K562 (cell line): ENCODE measurements around the gene HMGXB3. TPM values are rescaled to one million over a fixed set of nuclear protein-coding genes. Genes with fewer than 3 reads are reported as not detected.

Experiments
- ATAC-seq: fragments of 200-7000 bp; cut with Tn5 transposase; 3 replicates; pipeline ENCODE4 v1.9.1; 2020; ENCODE audit warnings: moderate library complexity
- BruUV-seq: library from RNA; stranded (reverse); fragments of 400-500 nt; replicated peaks from 2 replicates; lab custom pipeline; 2021; lab: Mats Ljungman, UMichigan
- CTCF ChIA-PET: fragments of 300-600 bp; formaldehyde crosslinking; extraction: SDS; loops from one replicate; lab custom pipeline; 2021; ENCODE audit warnings: low intra/inter-chr PET ratio; lab: Yijun Ruan, JAX
- POLR2A ChIA-PET: fragments of 300-600, 350-650 bp; sonication (Branson Sonifier 250); formaldehyde crosslinking; extraction: SDS; loops from one replicate; lab custom pipeline; 2021; ENCODE audit warnings: antibody characterized with exemption, inconsistent platforms; lab: Yijun Ruan, JAX
- DNase-seq, 4 experiments: peaks; one replicate each; pipeline versions ENCODE4 v3.0.0 to v3.0.0-alpha.2; 2011 to 2018; ENCODE audit warnings: low spot score in 3 of 4, mixed read lengths in 3 of 4; ENCODE audit errors: extremely low read depth in 1 of 4
- FAIRE-seq: peaks from 2 replicates; lab custom pipeline; 2011; peaks lifted over from hg19 to GRCh38; lab: Jason Lieb, UNC
- H2AFZ ChIP-seq: 2 replicates; pipeline ENCODE4 v1.6.0; 2011; ENCODE audit warnings: low read depth, low read length, control low read depth, inconsistent platforms
- H3K27ac ChIP-seq: fragments of 200-600 bp; 3 replicates; pipeline ENCODE4 v1.8.0; 2011; ENCODE audit warnings: low read depth, mild to moderate bottlenecking, control low read depth, inconsistent platforms, low read length, moderate library complexity, mixed read lengths; ENCODE audit errors: extremely low read depth
- H3K27me3 ChIP-seq, 2 experiments: fragments of 300-600 bp in 1 of 2; 2 replicates in 1 of 2; 3 replicates in 1 of 2; pipeline versions ENCODE4 v1.6.0 to v1.8.0; 2011; ENCODE audit warnings: inconsistent platforms in 2 of 2, low read length in 2 of 2, mild to moderate bottlenecking in 1 of 2, mixed read lengths in 1 of 2, moderate library complexity in 1 of 2; ENCODE audit not compliant: control insufficient read depth in 2 of 2, insufficient read depth in 2 of 2
- H3K36me3 ChIP-seq: fragments of 300-600 bp; 3 replicates; pipeline ENCODE4 v1.8.0; 2011; ENCODE audit warnings: mild to moderate bottlenecking, low read length, inconsistent platforms; ENCODE audit not compliant: control insufficient read depth, insufficient read depth
- H3K4me1 ChIP-seq, 2 experiments: fragments of 200-600 bp in 1 of 2; replicated peaks in 1 of 2; 2 replicates in 1 of 2; 3 replicates in 1 of 2; pipeline versions ENCODE4 v1.5.1 to v1.8.0; 2011; ENCODE audit warnings: inconsistent platforms in 2 of 2, low read length in 2 of 2, mild to moderate bottlenecking in 1 of 2, mixed read lengths in 1 of 2, moderate library complexity in 1 of 2; ENCODE audit not compliant: control insufficient read depth in 2 of 2, insufficient read depth in 2 of 2
- H3K4me2 ChIP-seq: 2 replicates; pipeline ENCODE4 v1.6.1; 2011; ENCODE audit warnings: low read length, control low read depth, inconsistent platforms, mixed read lengths; ENCODE audit not compliant: insufficient read depth
- H3K4me3 ChIP-seq: fragments of 200-600 bp; sonication (generic), shearing (Covaris generic); 2 replicates; pipeline ENCODE4 v1.5.1; 2016; ENCODE audit warnings: control low read depth, inconsistent platforms
- H3K79me2 ChIP-seq: fragments of 200-600 bp; 3 replicates; pipeline ENCODE4 v1.8.0; 2011; ENCODE audit warnings: low read length, inconsistent platforms; ENCODE audit not compliant: control insufficient read depth, insufficient read depth
- H3K9ac ChIP-seq, 2 experiments: 2 replicates each; pipeline versions ENCODE4 v1.6.0 to v1.6.1; 2011; ENCODE audit warnings: low read depth in 2 of 2, low read length in 2 of 2, control low read depth in 1 of 2, inconsistent platforms in 1 of 2, mild to moderate bottlenecking in 1 of 2, mixed read lengths in 1 of 2; ENCODE audit not compliant: insufficient read depth in 1 of 2
- H3K9me1 ChIP-seq: one replicate; pipeline ENCODE4 v1.6.0; 2011; ENCODE audit warnings: inconsistent platforms, mild to moderate bottlenecking, low read length, moderate library complexity; ENCODE audit not compliant: control insufficient read depth, insufficient read depth
- H3K9me3 ChIP-seq: replicated peaks from 2 replicates; pipeline ENCODE4 v1.5.1; 2011; ENCODE audit warnings: low read depth, low read length, inconsistent platforms; ENCODE audit not compliant: control insufficient read depth, insufficient read depth
- H4K20me1 ChIP-seq: replicated peaks from 2 replicates; pipeline ENCODE4 v1.6.1; 2011; ENCODE audit warnings: low read length, inconsistent platforms, mixed read lengths; ENCODE audit not compliant: control insufficient read depth, insufficient read depth
- CBFB ChIP-seq: sonication (generic); formaldehyde crosslinking; IDR thresholded peaks from 2 replicates; pipeline ENCODE4 v1.4.0; 2020; ENCODE audit warnings: mild to moderate bottlenecking, missing genetic modification reagents
- ELK3 ChIP-seq: fragments of 450-650 bp; formaldehyde crosslinking; IDR thresholded peaks from 2 replicates; pipeline ENCODE4 v1.4.0; 2020; ENCODE audit warnings: mild to moderate bottlenecking
- PRPF4 ChIP-seq: fragments of 200-400 bp; formaldehyde crosslinking; IDR thresholded peaks from one replicate; pipeline ENCODE4 v1.6.1; 2017; ENCODE audit warnings: low read length, low read depth, mild to moderate bottlenecking; ENCODE audit not compliant: insufficient read depth, poor library complexity, severe bottlenecking
- SETDB1 ChIP-seq: IDR thresholded peaks from one replicate; pipeline ENCODE4 v1.6.1; 2012; ENCODE audit warnings: low read length, control low read depth, inconsistent platforms
- WGBS: fragments of 100-300 bp; shearing (Covaris generic); methylation state at CpG from one replicate; pipeline ENCODE4 v1.1.6; 2016; ENCODE audit warnings: low coverage, mixed read lengths; ENCODE audit not compliant: insufficient coverage; ENCODE audit errors: missing lambda C conversion rate; 5-methylcytosine and 5-hydroxymethylcytosine counted together
- in situ Hi-C: fragments of 300-500 bp; cut with MboI; formaldehyde crosslinking; loops from 4 replicates; pipeline ENCODE4 v1.15.0; 2018; ENCODE audit warnings: inconsistent platforms, mixed read lengths
- intact Hi-C: fragments of 100-400 bp; cut with micrococcal nuclease; formaldehyde crosslinking; loops from 2 replicates; pipeline ENCODE4 v1.14.2; 2022
- polyA plus RNA-seq, 8 experiments: library from polyadenylated mRNA; depleted of rRNA in 4 of 8; stranded (reverse) in 5 of 8; unstranded in 3 of 8; fragments of >200 nt; fragmentation: Nextera tagmentation in 2 of 8; fragmentation: Illumina TruSeq in 1 of 8; extraction: Ambion mirVana in 2 of 8; extraction: Trizol in 1 of 8; gene quantifications; 2 replicates each; pipeline versions ENCODE4 v1.2.1 to v1.2.3, GENCODE V29; 2011 to 2014; ENCODE audit warnings: inconsistent platforms in 1 of 8, missing spikeins in 1 of 8
- total RNA-seq, 7 experiments: library from RNA; depleted of rRNA in 6 of 7; stranded (reverse); fragments of >200 nt in 6 of 7; fragmentation: Illumina TruSeq in 2 of 7; extraction: Trizol in 2 of 7; gene quantifications; 2 replicates each; pipeline versions ENCODE4 v1.2.1 to v1.2.3, GENCODE V29; 2011 to 2021; ENCODE audit warnings: low replicate concordance in 1 of 7

HMGXB3 gene
- total and polyA plus RNA-seq, 9 of the 15 experiments (the other 6 are each of a cell fraction or from before 2014, with no cell fraction given), result 1.8 to 44.1 (median 32.2) TPM

- 91% methylated on average over 1 of the region's 1 CpG for WGBS
- POLR2A ChIA-PET, result interaction anchor here (0.6 to 1.5 kb wide), 6 partner anchors 7 to 476 kb away, joined by 3 to 4 read pairs (median 4); no protein-coding TSS in a partner anchor
- CTCF ChIA-PET, result no interaction called here
- FAIRE-seq, result no peak
- peaks cover 15 to 23% of the 10 kb centered on the region in 2 experiments; a peak in 4 of 5 replicates for H3K4me1 ChIP-seq
- no TSS peak for BruUV-seq
- intact Hi-C loops, result loop anchor here (10.0 kb wide), 2 partner anchors 92 to 332 kb away; partner anchors contain the start of gene TCOF1
- no peak overlapping the region for H3K4me2 ChIP-seq
- H3K9ac ChIP-seq, result no peak overlapping the region
- DNase-seq, result no peak
- no peaks in the 10 kb centered on the region for H3K79me2 ChIP-seq
- no peak for ATAC-seq
- H4K20me1 ChIP-seq, result no peaks in the 10 kb centered on the region
- H3K9me3 ChIP-seq, result no peaks in the 10 kb centered on the region
- in situ Hi-C loops, result no loop called here
- H2AFZ ChIP-seq, result no peak overlapping the region
- H3K4me3 ChIP-seq, result no peak overlapping the region
- no peak overlapping the region for H3K27ac ChIP-seq
- H3K9me1 ChIP-seq, result no peaks in the 10 kb centered on the region
- H3K27me3 ChIP-seq, result no peaks in the 10 kb centered on the region
- no peak for TF ChIP-seq SETDB1
- TF ChIP-seq CBFB (CRISPR knock-in tag), result no peak
- no peak for TF ChIP-seq ELK3 (CRISPR knock-in tag)
- TF ChIP-seq PRPF4, result no peak
- peaks cover 99% of the 10 kb centered on the region for H3K36me3 ChIP-seq
Measured at GRCh38 chr5:150023136-150023535, 22.6 kb downstream of the HMGXB3 start.
